BE2C (cell line): Measurements from ENCODE around the gene HDAC7.

Experiments used
- DNase-seq: peaks from one replicate; pipeline ENCODE4 v3.0.0-alpha.2; 2020
- H3K27me3 ChIP-seq: fragments of 250-450 bp; sonication (Bioruptor Pico); 2 replicates; pipeline ENCODE4 v1.5.1; 2020; ENCODE audit warnings: mild to moderate bottlenecking
- H3K36me3 ChIP-seq: fragments of 250-450 bp; sonication (Bioruptor Pico); 2 replicates; pipeline ENCODE4 v1.5.1; 2020; ENCODE audit warnings: mild to moderate bottlenecking
- H3K4me1 ChIP-seq: fragments of 250-450 bp; sonication (Bioruptor Pico); 2 replicates; pipeline ENCODE4 v1.5.1; 2020
- H3K4me3 ChIP-seq: 2 replicates; pipeline ENCODE4 v1.5.1; 2011; ENCODE audit warnings: low read depth, low read length
- H3K9me3 ChIP-seq: fragments of 250-450 bp; sonication (Bioruptor Pico); 2 replicates; pipeline ENCODE4 v1.5.1; 2020
- CTCF ChIP-seq: IDR thresholded peaks from 2 replicates; pipeline ENCODE4 v1.5.1; 2012; ENCODE audit warnings: mild to moderate bottlenecking, low read depth, low read length

The HDAC7 gene

GRCh38 chr12:47828008-47828975, 8.6 kb upstream of the HDAC7 start:
- no peak overlapping the region for H3K4me3 ChIP-seq
- no peaks in the 10 kb centered on the region for H3K9me3 ChIP-seq
- H3K27me3 ChIP-seq, result no peaks in the 10 kb centered on the region
- H3K4me1 ChIP-seq, result peaks cover 9% of the 10 kb centered on the region
- TF ChIP-seq CTCF, result no peak
- no peaks in the 10 kb centered on the region for H3K36me3 ChIP-seq
- peak; percentile 37 for DNase-seq

- Histone ChIP-seq H3K4me3 (no peak overlapping the region), H3K4me1 (peaks cover 15% of the 10 kb centered on the region), H3K36me3 (no peaks in the 10 kb centered on the region), H3K9me3 (no peaks in the 10 kb centered on the region), H3K27me3 (no peaks in the 10 kb centered on the region)
- DNase-seq, result no peak
- TF ChIP-seq CTCF, result no peak
Measured at GRCh38 chr12:47825173-47825639, 5.5 kb upstream of the HDAC7 start.

- H3K4me3 ChIP-seq, result no peak overlapping the region
- no peaks in the 10 kb centered on the region for H3K27me3 ChIP-seq
- no peak for DNase-seq
- no peak for TF ChIP-seq CTCF
- no peaks in the 10 kb centered on the region for H3K36me3 ChIP-seq
- H3K9me3 ChIP-seq, result no peaks in the 10 kb centered on the region
- H3K4me1 ChIP-seq, result peaks cover 15% of the 10 kb centered on the region
Measured at GRCh38 chr12:47824635-47825034, 4.9 kb upstream of the HDAC7 start.

GRCh38 chr12:47824198-47824597, 4.5 kb upstream of the HDAC7 start:
- Histone ChIP-seq H3K36me3 (no peaks in the 10 kb centered on the region), H3K4me3 (no peak overlapping the region), H3K9me3 (no peaks in the 10 kb centered on the region), H3K4me1 (peaks cover 12% of the 10 kb centered on the region), H3K27me3 (no peaks in the 10 kb centered on the region)
- TF ChIP-seq CTCF, result no peak
- DNase-seq, result no peak

- Histone ChIP-seq H3K4me3 (no peak overlapping the region), H3K4me1 (peaks cover 9% of the 10 kb centered on the region), H3K27me3 (no peaks in the 10 kb centered on the region), H3K36me3 (no peaks in the 10 kb centered on the region), H3K9me3 (no peaks in the 10 kb centered on the region)
- no peak for TF ChIP-seq CTCF
- no peak for DNase-seq
Measured at GRCh38 chr12:47823422-47824086, 3.9 kb upstream of the HDAC7 start.
